ENCODE measurements around the gene TSPAN5.

The TSPAN5 gene

DNA sequence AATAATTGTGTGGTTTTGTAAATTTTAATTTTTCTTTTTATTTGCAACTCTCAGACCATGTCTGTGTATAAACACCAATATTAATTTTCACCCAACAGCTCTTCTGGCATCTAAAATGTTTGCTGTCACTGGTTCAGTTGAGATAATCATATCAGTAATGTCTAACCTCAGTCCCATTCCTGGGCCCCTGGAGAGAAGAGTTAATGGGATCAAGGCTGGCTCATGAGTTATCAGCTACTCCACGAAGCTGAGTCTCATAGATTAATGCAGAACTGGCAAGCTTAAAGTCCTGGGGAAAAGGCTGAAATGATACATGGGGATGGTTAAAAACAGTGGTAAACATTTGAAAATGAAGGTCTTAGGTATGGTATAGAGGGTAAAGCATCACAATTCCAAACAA lies 28.4 kb upstream of the TSPAN5 start:
- TF ChIP-seq CSDC2 (CRISPR knock-in tag; IDR thresholded peaks at IDR 0.05) (no peak), ZNF70 (CRISPR knock-in tag; IDR thresholded peaks at IDR 0.05) (no peak), ZFP3 (CRISPR knock-in tag; IDR thresholded peaks at IDR 0.05) (no peak), ISL1 (CRISPR knock-in tag; IDR thresholded peaks at IDR 0.05) (no peak), OSR1 (CRISPR knock-in tag; IDR thresholded peaks at IDR 0.05) (no peak), ZFP30 (CRISPR knock-in tag; IDR thresholded peaks at IDR 0.05) (no peak), TOX (CRISPR knock-in tag; IDR thresholded peaks at IDR 0.05; ENCODE audit: borderline replicate concordance) (no peak), PPARA (CRISPR knock-in tag; IDR thresholded peaks at IDR 0.05; ENCODE audit: borderline replicate concordance) (no peak), ESRRG (CRISPR knock-in tag; IDR thresholded peaks at IDR 0.05) (no peak), ZNF565 (CRISPR knock-in tag; conservative IDR thresholded peaks at IDR 0.05; ENCODE audit: low read depth) (no peak), ZNF8 (CRISPR knock-in tag; IDR thresholded peaks at IDR 0.05) (no peak), ZC3H10 (CRISPR knock-in tag; IDR thresholded peaks at IDR 0.05) (no peak)
- TF ChIP-seq, protein P1, sequence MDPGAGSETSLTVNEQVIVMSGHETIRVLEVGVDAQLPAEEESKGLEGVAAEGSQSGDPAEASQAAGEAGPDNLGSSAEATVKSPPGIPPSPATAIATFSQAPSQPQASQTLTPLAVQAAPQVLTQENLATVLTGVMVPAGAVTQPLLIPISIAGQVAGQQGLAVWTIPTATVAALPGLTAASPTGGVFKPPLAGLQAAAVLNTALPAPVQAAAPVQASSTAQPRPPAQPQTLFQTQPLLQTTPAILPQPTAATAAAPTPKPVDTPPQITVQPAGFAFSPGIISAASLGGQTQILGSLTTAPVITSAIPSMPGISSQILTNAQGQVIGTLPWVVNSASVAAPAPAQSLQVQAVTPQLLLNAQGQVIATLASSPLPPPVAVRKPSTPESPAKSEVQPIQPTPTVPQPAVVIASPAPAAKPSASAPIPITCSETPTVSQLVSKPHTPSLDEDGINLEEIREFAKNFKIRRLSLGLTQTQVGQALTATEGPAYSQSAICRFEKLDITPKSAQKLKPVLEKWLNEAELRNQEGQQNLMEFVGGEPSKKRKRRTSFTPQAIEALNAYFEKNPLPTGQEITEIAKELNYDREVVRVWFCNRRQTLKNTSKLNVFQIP (CRISPR knock-in tag; IDR thresholded peaks at IDR 0.05; ENCODE audit: borderline replicate concordance, low read depth), result no peak
- TF ChIP-seq, protein P2, sequence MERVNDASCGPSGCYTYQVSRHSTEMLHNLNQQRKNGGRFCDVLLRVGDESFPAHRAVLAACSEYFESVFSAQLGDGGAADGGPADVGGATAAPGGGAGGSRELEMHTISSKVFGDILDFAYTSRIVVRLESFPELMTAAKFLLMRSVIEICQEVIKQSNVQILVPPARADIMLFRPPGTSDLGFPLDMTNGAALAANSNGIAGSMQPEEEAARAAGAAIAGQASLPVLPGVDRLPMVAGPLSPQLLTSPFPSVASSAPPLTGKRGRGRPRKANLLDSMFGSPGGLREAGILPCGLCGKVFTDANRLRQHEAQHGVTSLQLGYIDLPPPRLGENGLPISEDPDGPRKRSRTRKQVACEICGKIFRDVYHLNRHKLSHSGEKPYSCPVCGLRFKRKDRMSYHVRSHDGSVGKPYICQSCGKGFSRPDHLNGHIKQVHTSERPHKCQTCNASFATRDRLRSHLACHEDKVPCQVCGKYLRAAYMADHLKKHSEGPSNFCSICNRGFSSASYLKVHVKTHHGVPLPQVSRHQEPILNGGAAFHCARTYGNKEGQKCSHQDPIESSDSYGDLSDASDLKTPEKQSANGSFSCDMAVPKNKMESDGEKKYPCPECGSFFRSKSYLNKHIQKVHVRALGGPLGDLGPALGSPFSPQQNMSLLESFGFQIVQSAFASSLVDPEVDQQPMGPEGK (CRISPR knock-in tag; IDR thresholded peaks at IDR 0.05; ENCODE audit: borderline replicate concordance), result no peak
- no peak for ATAC-seq

DNA sequence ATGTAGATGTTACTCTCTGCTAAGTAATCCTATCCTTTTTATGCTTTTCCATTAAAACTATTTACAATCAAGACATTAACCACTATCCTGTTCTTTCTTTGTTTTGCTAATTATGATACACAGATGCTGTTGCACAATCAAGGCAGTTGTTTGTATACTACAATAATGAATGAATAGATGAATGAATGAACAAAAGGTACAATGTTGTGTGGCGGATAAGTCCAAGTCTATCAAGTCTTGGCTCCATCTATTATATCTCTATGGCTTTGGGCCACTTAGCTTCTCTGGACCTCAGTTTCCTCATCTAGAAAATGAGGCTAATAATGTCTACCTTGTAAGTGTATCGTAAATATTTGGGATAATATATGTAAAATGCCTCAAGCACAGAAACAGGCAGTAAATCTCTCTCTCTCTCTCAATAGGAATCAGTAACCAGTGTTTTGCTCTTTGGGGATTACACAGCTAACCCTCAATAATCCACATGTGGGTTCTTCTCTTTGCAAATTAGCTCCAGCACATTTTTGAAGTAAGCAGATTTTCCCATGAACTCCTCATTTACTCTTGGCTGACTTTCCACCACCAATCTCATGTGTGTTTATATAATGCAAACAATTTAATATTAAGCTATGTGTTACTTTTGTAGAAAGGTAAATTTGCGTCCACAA lies 27.8 kb upstream of the TSPAN5 start:
- no peak for TF ChIP-seq TCF4 (CRISPR knock-in tag; IDR thresholded peaks at IDR 0.05; ENCODE audit: borderline replicate concordance)
- TF ChIP-seq CSDC2 (CRISPR knock-in tag; IDR thresholded peaks at IDR 0.05), result no peak
- no peak for TF ChIP-seq GLIS3 (CRISPR knock-in tag; IDR thresholded peaks at IDR 0.05)
- no peak for TF ChIP-seq ZNF8 (CRISPR knock-in tag; IDR thresholded peaks at IDR 0.05)
- TF ChIP-seq, protein P3, sequence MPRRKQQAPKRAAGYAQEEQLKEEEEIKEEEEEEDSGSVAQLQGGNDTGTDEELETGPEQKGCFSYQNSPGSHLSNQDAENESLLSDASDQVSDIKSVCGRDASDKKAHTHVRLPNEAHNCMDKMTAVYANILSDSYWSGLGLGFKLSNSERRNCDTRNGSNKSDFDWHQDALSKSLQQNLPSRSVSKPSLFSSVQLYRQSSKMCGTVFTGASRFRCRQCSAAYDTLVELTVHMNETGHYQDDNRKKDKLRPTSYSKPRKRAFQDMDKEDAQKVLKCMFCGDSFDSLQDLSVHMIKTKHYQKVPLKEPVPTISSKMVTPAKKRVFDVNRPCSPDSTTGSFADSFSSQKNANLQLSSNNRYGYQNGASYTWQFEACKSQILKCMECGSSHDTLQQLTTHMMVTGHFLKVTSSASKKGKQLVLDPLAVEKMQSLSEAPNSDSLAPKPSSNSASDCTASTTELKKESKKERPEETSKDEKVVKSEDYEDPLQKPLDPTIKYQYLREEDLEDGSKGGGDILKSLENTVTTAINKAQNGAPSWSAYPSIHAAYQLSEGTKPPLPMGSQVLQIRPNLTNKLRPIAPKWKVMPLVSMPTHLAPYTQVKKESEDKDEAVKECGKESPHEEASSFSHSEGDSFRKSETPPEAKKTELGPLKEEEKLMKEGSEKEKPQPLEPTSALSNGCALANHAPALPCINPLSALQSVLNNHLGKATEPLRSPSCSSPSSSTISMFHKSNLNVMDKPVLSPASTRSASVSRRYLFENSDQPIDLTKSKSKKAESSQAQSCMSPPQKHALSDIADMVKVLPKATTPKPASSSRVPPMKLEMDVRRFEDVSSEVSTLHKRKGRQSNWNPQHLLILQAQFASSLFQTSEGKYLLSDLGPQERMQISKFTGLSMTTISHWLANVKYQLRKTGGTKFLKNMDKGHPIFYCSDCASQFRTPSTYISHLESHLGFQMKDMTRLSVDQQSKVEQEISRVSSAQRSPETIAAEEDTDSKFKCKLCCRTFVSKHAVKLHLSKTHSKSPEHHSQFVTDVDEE (CRISPR knock-in tag; IDR thresholded peaks at IDR 0.05), result no peak
- TF ChIP-seq SNAI2 (CRISPR knock-in tag; IDR thresholded peaks at IDR 0.05), result no peak
- TF ChIP-seq ZNF70 (CRISPR knock-in tag; IDR thresholded peaks at IDR 0.05), result no peak
- TF ChIP-seq, protein P4, sequence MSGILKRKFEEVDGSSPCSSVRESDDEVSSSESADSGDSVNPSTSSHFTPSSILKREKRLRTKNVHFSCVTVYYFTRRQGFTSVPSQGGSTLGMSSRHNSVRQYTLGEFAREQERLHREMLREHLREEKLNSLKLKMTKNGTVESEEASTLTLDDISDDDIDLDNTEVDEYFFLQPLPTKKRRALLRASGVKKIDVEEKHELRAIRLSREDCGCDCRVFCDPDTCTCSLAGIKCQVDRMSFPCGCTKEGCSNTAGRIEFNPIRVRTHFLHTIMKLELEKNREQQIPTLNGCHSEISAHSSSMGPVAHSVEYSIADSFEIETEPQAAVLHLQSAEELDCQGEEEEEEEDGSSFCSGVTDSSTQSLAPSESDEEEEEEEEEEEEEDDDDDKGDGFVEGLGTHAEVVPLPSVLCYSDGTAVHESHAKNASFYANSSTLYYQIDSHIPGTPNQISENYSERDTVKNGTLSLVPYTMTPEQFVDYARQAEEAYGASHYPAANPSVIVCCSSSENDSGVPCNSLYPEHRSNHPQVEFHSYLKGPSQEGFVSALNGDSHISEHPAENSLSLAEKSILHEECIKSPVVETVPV (CRISPR knock-in tag; IDR thresholded peaks at IDR 0.05), result no peak
- no peak for TF ChIP-seq ZC3H10 (CRISPR knock-in tag; IDR thresholded peaks at IDR 0.05)
- no peak for TF ChIP-seq RARB (CRISPR knock-in tag; IDR thresholded peaks at IDR 0.05)
- TF ChIP-seq, protein P5, sequence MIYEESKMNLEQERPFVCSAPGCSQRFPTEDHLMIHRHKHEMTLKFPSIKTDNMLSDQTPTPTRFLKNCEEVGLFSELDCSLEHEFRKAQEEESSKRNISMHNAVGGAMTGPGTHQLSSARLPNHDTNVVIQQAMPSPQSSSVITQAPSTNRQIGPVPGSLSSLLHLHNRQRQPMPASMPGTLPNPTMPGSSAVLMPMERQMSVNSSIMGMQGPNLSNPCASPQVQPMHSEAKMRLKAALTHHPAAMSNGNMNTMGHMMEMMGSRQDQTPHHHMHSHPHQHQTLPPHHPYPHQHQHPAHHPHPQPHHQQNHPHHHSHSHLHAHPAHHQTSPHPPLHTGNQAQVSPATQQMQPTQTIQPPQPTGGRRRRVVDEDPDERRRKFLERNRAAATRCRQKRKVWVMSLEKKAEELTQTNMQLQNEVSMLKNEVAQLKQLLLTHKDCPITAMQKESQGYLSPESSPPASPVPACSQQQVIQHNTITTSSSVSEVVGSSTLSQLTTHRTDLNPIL (CRISPR knock-in tag; IDR thresholded peaks at IDR 0.05; ENCODE audit: low read depth), result no peak
- no peak for ATAC-seq

All from SK-N-SH treated with all-trans-retinoic acid at 6 μM for 48 hours (cell line).